ENCODE data around the gene ADCY3.
"Not testable (repeated sequence)": the region's sequence is repeated elsewhere in the genome, so short reads cannot be mapped to it uniquely, and the experiment has no call there.

ADCY3 gene

DNA sequence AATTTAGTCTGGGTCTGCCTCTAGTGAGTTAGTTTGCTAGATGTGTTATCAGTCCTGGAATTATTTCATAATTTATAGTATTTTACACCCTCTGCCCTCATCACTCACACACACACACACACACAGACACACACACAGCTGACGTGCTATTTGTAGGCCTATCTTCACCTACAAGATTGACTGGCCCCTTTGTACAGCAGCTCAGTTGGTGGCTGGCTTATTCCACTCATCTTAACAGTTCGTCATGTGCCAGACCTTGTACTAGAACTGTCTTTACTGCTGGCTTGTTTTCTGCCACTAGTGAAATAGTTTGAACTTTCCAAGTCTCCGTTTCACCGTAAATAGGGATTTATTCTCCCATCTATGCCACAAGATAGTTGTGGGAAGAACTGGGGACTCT, 105.5 kb downstream of the ADCY3 start:
- ChIA-PET POLR2A (no interaction called here), CTCF (interaction anchor here (1.2 to 1.3 kb wide), 4 partner anchors 13 to 405 kb away, joined by 3 to 5 read pairs (median 4); no protein-coding TSS in a partner anchor)
- DNase-seq (ENCODE audit: extremely low spot score): no peak
- TF ChIP-seq, protein P1, sequence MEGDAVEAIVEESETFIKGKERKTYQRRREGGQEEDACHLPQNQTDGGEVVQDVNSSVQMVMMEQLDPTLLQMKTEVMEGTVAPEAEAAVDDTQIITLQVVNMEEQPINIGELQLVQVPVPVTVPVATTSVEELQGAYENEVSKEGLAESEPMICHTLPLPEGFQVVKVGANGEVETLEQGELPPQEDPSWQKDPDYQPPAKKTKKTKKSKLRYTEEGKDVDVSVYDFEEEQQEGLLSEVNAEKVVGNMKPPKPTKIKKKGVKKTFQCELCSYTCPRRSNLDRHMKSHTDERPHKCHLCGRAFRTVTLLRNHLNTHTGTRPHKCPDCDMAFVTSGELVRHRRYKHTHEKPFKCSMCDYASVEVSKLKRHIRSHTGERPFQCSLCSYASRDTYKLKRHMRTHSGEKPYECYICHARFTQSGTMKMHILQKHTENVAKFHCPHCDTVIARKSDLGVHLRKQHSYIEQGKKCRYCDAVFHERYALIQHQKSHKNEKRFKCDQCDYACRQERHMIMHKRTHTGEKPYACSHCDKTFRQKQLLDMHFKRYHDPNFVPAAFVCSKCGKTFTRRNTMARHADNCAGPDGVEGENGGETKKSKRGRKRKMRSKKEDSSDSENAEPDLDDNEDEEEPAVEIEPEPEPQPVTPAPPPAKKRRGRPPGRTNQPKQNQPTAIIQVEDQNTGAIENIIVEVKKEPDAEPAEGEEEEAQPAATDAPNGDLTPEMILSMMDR (IDR thresholded peaks at IDR 0.05; ENCODE audit: control extremely low read depth, extremely low read depth, low read depth, missing control alignments): no peak

DNA sequence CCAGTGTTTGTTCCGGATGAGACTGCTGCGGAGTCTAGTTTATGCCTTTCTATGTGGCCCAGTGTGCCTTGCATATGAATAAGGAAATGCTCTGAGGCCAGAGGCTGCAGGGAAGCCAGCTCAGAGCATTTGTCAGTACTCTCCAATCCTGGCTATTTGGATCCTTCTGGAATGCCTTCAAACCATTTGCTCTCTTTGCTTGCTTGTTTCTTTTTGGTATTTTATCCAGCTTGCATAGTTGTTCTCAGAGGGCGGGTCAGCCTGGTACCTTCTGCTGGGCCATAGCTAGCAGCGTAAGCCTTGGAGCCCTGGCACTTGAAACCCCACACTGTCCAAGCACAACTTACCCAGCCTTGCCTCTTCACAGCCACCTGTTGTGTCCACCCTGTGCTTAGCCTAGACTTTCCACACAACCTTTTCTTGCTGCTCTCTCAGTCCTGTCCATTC, 106.3 kb downstream of the ADCY3 start:
- TF ChIP-seq, protein P1 (IDR thresholded peaks at IDR 0.05; ENCODE audit: control extremely low read depth, extremely low read depth, low read depth, missing control alignments): no peak
- CTCF ChIA-PET: interaction anchor here (1.0 to 1.4 kb wide), 3 partner anchors 10 to 391 kb away, joined by 3 to 5 read pairs (median 4); no protein-coding TSS in a partner anchor
- DNase-seq (ENCODE audit: extremely low spot score): no peak
- POLR2A ChIA-PET: no interaction called here

DNA sequence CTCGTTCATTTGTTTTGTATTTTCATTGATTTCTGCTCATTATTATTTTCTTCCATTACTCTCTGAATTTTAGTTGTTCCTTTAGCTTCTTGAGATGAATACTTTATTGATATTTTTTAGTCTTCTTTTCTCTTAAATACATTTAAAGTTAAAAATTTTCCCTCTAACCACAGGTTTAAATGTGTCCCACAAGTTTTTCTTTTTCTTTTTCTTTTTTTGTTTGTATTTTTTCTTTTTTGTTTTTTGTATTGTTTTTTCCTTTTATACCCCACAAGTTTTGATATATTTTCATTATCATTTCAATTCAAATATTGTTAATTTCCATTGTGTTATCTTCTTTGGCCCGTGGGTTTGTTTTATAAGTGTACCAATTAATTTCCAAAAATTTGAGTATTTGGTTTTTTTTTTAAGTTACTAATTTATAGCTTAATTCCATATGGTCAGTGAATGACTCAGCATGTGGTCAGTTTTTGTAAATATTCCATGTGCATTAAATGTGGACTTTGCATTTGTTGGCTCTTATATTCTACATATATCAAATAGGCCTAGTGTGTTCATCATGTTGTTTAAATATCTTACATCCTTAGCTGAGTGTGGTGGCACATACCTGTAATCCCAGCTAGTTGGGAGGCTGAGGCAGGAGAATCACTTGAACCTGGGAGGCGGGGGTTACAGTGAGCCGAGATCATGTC, 110.6 kb downstream of the ADCY3 start:
- POLR2A ChIA-PET: interaction anchor here (0.7 kb wide), 1 partner anchor 177 kb away, joined by 4 read pairs; no protein-coding TSS in a partner anchor
- CTCF ChIA-PET: interaction anchor here (1.6 kb wide), 1 partner anchor 10 kb away, joined by 3 read pairs; no protein-coding TSS in a partner anchor

DNA sequence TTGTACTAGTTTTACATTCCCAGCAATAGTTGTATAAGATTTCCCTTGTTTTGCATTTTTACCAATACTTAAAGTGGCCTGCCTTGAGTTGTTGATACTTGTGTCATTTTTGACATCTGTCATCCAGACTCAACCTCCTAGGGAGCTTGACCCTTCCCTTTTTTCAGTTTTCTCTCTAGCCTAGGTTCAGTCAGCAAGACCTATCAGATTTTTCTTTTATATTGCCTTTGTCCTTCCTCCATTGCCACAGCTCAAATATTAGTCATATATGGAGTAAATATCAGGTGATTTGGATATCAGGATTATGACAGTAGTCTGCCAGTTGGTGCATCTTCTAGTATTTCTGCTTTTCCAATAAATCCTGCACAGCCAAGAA, 113.4 kb downstream of the ADCY3 start:
- TF ChIP-seq, protein P1 (IDR thresholded peaks at IDR 0.05; ENCODE audit: control extremely low read depth, extremely low read depth, low read depth, missing control alignments): no peak
- ChIA-PET POLR2A (no interaction called here), CTCF (interaction anchor here (1.1 to 1.2 kb wide), 2 partner anchors 19 to 22 kb away, joined by 3 read pairs; no protein-coding TSS in a partner anchor)
- no peak for DNase-seq (ENCODE audit: extremely low spot score)

More for the DNA sequence above, 110.6 kb downstream of the ADCY3 start:
- DNase-seq (ENCODE audit: extremely low spot score): no peak
- TF ChIP-seq, protein P1 (IDR thresholded peaks at IDR 0.05; ENCODE audit: control extremely low read depth, extremely low read depth, low read depth, missing control alignments): no peak

DNA sequence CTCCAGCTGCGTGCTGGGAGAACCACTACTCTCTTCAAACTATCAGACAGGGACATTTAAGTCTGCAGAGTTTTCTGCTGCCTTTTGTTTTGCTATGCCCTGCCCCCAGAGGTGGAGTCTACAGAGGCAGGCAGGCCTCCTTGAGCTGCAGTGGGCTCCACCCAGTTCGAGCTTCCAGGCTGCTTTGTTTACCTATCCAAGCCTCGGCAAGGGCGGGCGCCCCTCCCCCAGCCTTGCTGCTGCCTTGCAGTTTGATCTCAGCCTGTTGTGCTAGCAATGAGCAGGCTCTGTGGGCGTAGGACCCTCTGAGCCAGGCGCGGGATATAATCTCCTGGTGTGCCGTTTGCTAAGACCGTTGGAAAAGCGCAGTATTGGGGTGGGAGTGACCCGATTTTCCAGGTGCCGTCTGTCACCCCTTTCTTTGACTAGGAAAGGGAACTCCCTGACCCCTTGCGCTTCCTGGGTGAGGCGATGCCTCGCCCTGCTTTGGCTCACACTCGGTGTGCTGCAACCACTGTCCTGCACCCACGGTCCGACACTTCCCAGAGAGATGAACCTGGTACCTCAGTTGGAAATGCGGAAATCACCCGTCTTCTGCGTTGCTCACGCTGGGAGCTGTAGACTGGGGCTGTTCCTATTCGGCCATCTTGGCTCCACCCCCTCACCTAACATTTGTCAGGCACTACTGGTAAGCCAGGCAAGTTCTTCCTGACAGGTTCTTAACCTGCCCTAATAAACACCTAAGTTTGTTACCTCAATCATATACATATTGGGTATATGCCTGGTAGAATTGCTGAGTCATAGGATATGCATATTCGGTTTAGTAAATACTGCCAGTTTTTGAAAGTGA, 114.0 kb downstream of the ADCY3 start:
- POLR2A ChIA-PET; DNase-seq (ENCODE audit: extremely low spot score): not testable (repeated sequence)
- CTCF ChIA-PET: interaction anchor here (1.2 kb wide), 1 partner anchor 22 kb away, joined by 3 read pairs; no protein-coding TSS in a partner anchor

DNA sequence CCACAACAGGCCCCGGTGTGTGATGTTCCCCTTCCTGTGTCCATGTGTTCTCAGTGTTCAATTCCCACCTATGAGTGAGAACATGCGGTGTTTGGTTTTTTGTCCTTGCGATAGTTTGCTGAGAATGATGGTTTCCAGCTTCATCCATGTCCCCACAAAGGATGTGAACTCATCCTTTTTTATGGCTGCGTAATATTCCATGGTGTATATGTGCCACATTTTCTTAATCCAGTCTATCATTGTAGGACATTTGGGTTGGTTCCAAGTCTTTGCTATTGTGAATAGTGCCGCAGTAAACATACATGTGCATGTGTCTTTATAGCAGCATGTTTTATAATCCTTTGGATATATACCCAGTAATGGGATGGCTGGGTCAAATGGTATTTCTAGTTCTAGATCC, 119.5 kb downstream of the ADCY3 start:
- DNase-seq (ENCODE audit: extremely low spot score); POLR2A ChIA-PET; CTCF ChIA-PET: not testable (repeated sequence)

DNA sequence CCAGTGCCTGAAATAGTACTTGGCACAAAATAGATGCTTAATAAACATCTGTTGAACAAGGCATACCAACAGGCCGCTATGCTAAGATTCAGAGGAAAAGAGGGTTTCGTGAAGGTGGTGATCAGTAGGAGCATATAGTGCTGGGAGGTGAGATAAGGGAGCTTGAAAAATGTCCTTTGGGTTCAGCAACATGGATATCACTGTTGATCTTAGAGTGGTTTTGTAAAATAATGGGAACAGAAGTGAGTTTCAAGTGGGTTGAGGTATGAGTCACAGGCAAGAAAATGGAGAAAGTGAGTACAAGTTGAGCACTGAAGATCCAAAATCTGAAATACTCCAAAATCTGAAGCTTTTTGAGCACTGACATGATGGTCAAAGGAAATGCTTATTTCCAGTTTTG, 122.4 kb downstream of the ADCY3 start:
- TF ChIP-seq, protein P1 (IDR thresholded peaks at IDR 0.05; ENCODE audit: control extremely low read depth, extremely low read depth, low read depth, missing control alignments): no peak
- no peak for DNase-seq (ENCODE audit: extremely low spot score)
- POLR2A ChIA-PET: no interaction called here
- CTCF ChIA-PET: interaction anchor here (1.9 to 2.0 kb wide), 2 partner anchors 14 to 28 kb away, joined by 5 read pairs; no protein-coding TSS in a partner anchor
